ENCODE measurements around the gene EFCAB8.

DNA sequence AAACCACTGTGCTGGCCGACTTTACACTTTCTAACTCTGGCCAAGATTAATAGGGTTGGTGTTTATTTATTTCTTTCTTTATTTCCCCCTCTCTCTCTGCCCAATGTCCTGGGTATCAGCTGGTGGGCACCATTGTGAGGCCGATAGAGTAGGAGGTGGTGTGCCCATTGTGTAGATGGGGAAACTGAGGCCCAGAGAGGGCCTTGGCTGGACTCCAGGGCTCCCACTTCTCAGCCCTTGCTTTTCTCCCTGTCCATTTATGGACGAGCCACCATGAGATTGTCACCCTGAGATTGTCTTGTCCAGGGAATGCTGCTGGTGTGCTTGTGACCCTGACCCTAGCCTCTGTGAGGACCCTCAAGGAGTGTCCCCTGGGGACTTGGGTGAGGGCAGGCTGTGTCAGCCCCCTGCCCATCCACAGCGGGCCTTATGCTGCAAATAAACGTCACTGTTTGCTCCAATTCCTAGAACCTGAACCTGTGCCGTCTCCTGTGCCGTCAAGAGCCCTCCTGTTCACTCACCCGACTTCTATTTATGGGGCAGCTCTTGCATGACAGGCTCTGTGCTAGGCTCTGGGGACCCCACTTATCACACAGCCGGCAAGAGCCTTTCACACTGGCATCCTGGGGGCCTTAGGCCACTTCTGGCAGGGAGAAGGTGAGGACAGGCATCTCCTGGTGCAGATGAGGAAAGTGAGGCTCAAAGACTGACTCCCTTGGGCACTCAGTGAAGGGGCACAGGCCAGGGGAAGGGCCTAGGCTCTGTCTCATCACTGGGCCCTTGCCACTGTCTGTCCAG is 120.7 kb downstream of the EFCAB8 start:
- TF ChIP-seq, protein P1, sequence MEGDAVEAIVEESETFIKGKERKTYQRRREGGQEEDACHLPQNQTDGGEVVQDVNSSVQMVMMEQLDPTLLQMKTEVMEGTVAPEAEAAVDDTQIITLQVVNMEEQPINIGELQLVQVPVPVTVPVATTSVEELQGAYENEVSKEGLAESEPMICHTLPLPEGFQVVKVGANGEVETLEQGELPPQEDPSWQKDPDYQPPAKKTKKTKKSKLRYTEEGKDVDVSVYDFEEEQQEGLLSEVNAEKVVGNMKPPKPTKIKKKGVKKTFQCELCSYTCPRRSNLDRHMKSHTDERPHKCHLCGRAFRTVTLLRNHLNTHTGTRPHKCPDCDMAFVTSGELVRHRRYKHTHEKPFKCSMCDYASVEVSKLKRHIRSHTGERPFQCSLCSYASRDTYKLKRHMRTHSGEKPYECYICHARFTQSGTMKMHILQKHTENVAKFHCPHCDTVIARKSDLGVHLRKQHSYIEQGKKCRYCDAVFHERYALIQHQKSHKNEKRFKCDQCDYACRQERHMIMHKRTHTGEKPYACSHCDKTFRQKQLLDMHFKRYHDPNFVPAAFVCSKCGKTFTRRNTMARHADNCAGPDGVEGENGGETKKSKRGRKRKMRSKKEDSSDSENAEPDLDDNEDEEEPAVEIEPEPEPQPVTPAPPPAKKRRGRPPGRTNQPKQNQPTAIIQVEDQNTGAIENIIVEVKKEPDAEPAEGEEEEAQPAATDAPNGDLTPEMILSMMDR (IDR thresholded peaks at IDR 0.05; ENCODE audit: low read depth, low read length, poor library complexity, severe bottlenecking) = no peak
- TF ChIP-seq EZH2phosphoT487 (IDR thresholded peaks at IDR 0.05; ENCODE audit: borderline replicate concordance, low read length) = no peak
